Metanephros (tissue), 2 donors: ENCODE results near the gene RNF123. TPM values are rescaled to one million over a fixed set of nuclear protein-coding genes. Genes with fewer than 3 reads are reported as not detected.

ENCODE experiments used
- small RNA-seq: library from RNA; depleted of rRNA; stranded (forward); fragments of <200 nt; gene quantifications from one replicate; pipeline ENCODE3, GENCODE V24; 2014; ENCODE audit warnings: low replicate concordance
- total RNA-seq: library from RNA; depleted of rRNA; stranded (reverse); fragments of >200 nt; gene quantifications from one replicate; pipeline ENCODE4 v1.2.3, GENCODE V29; 2014

Gene RNF123
- 35.7 TPM for total RNA-seq

GRCh38 chr3:49689046-49689907 lies at the start of gene RNF123, which contains the start of gene MST1:
Gene RNF123, plus strand, starts transcription at chr3:49689557. Its CDS starts 1,609 bp downstream, at chr3:49691166.
Gene MST1, minus strand, starts transcription at chr3:49689474. Its CDS starts 783 bp downstream, at chr3:49688691.

GRCh38 chr3:49673715-49674496 lies 15.5 kb upstream of the RNF123 start, which contains the start of gene APEH:
Gene APEH, plus strand, starts transcription at chr3:49674351. Its CDS starts 51 bp downstream, at chr3:49674402.

GRCh38 chr3:49719214-49719884 lies 30.0 kb downstream of the RNF123 start, which contains the start of gene AMIGO3:
Gene AMIGO3, minus strand, starts transcription at chr3:49719684. Its CDS starts 219 bp downstream, at chr3:49719465.

GRCh38 chr3:49723628-49724551 lies 34.5 kb downstream of the RNF123 start, which contains the start of gene GMPPB:
Gene GMPPB, minus strand, starts transcription at chr3:49723951. Its CDS starts 225 bp downstream, at chr3:49723726.

Small RNA genes lying within 50 kb of the gene (small RNA-seq; reads per million reads assigned to genes)
- gene AMIGO3 (not detected), gene COX6CP14 (not detected)

Other genes with a start within 250 kb of the RNF123 start
- 94.5 TPM for gene DAG1, start 219.3 kb upstream of the RNF123 start, total RNA-seq
- 1.5 TPM for gene BSN, start 135.1 kb upstream of the RNF123 start, total RNA-seq
- 104 TPM for gene APEH, start 15.2 kb upstream of the RNF123 start, total RNA-seq
- gene MST1, start 83 bp upstream of the RNF123 start, total RNA-seq: 47.9 TPM
- 0.41 TPM for gene AMIGO3, start 30.1 kb downstream of the RNF123 start, total RNA-seq
- 23.7 TPM for gene GMPPB, start 34.4 kb downstream of the RNF123 start, total RNA-seq
- gene IP6K1, start 97.0 kb downstream of the RNF123 start, total RNA-seq: 58.5 TPM
- gene CDHR4, start 110.3 kb downstream of the RNF123 start, total RNA-seq: 0.35 TPM
- 9.1 TPM for gene INKA1, start 113.7 kb downstream of the RNF123 start, total RNA-seq
- gene UBA7, start 124.4 kb downstream of the RNF123 start, total RNA-seq: 65.3 TPM
- gene TRAIP, start 167.0 kb downstream of the RNF123 start, total RNA-seq: 5.0 TPM
- 0.18 TPM for gene CAMKV, start 180.3 kb downstream of the RNF123 start, total RNA-seq
- 2.0 TPM for gene MST1R, start 214.3 kb downstream of the RNF123 start, total RNA-seq
- 8.7 TPM for gene MON1A, start 240.3 kb downstream of the RNF123 start, total RNA-seq